PC-3 (cell line): Measurements from ENCODE around the gene SLC25A17. TPM values are rescaled to one million over a fixed set of nuclear protein-coding genes. Genes with fewer than 3 reads are reported as not detected.

Experiments
- ATAC-seq: fragments of 200-7000 bp; cut with Tn5 transposase; 2 replicates; pipeline ENCODE4 v1.9.1; 2020; ENCODE audit warnings: mild to moderate bottlenecking, moderate library complexity
- BruUV-seq: library from RNA; stranded (reverse); fragments of 400-500 nt; replicated peaks from 2 replicates; lab custom pipeline; 2021; lab: Mats Ljungman, UMichigan
- CTCF ChIA-PET: fragments of 300-600 bp; sonication (Branson Sonifier 250); formaldehyde crosslinking; loops from one replicate; lab custom pipeline; 2022; ENCODE audit warnings: antibody characterized with exemption; lab: Charles Lee
- POLR2A ChIA-PET: fragments of 300-600 bp; sonication (Branson Sonifier 250); formaldehyde crosslinking; loops from one replicate; lab custom pipeline; 2022; ENCODE audit warnings: antibody characterized with exemption; ENCODE audit not compliant: unreplicated experiment; lab: Charles Lee
- DNase-seq: peaks from one replicate; pipeline ENCODE4 v3.0.0-alpha.2; 2015
- H2AFZ ChIP-seq: fragments of 300-600 bp; sonication (generic); 2 replicates; pipeline ENCODE4 v1.6.0; 2016; ENCODE audit warnings: antibody characterized with exemption, low read length
- H3F3A ChIP-seq: fragments of 300-600 bp; sonication (generic); one replicate; pipeline ENCODE4 v1.6.0; 2017; ENCODE audit warnings: antibody characterized with exemption, low read length, control low read depth, mild to moderate bottlenecking; ENCODE audit not compliant: unreplicated experiment
- H3K27ac ChIP-seq: fragments of 300-600 bp; sonication (generic); 2 replicates; pipeline ENCODE4 v1.5.1; 2016; ENCODE audit warnings: mild to moderate bottlenecking, low read length
- H3K27me3 ChIP-seq: fragments of 300-600 bp; sonication (generic); 2 replicates; pipeline ENCODE4 v1.6.1; 2016; ENCODE audit warnings: low read length, mixed read lengths
- H3K36me3 ChIP-seq: fragments of 300-600 bp; sonication (generic); 2 replicates; pipeline ENCODE4 v1.6.1; 2016; ENCODE audit warnings: low read depth, mixed run types, low read length, mixed read lengths
- H3K4me1 ChIP-seq: fragments of 300-600 bp; sonication (generic); 2 replicates; pipeline ENCODE4 v1.5.1; 2016; ENCODE audit warnings: low read length; ENCODE audit not compliant: insufficient read depth
- H3K4me2 ChIP-seq: fragments of 300-600 bp; sonication (generic); 2 replicates; pipeline ENCODE4 v1.6.0; 2016; ENCODE audit warnings: low read length
- H3K4me3 ChIP-seq: fragments of 300-600 bp; sonication (generic); 2 replicates; pipeline ENCODE4 v1.5.1; 2016; ENCODE audit warnings: mild to moderate bottlenecking, low read length, mixed read lengths
- H3K79me2 ChIP-seq: fragments of 300-600 bp; sonication (generic); 2 replicates; pipeline ENCODE4 v1.6.1; 2017; ENCODE audit warnings: low read length, mixed read lengths
- H3K9ac ChIP-seq: fragments of 300-600 bp; sonication (generic); 2 replicates; pipeline ENCODE4 v1.6.0; 2016; ENCODE audit warnings: mild to moderate bottlenecking, low read length
- H3K9me2 ChIP-seq: fragments of 300-600 bp; sonication (generic); replicated peaks from 2 replicates; pipeline ENCODE4 v1.6.1; 2016; ENCODE audit warnings: mixed run types, low read length, mixed read lengths
- H3K9me3 ChIP-seq: fragments of 300-600 bp; sonication (generic); 2 replicates; pipeline ENCODE4 v1.6.1; 2016; ENCODE audit warnings: low read length, mixed read lengths
- H4K20me1 ChIP-seq: fragments of 300-600 bp; sonication (generic); 2 replicates; pipeline ENCODE4 v1.6.1; 2016; ENCODE audit warnings: low read length, mixed read lengths
- CTCF ChIP-seq: fragments of 300-600 bp; sonication (generic); conservative IDR thresholded peaks from 2 replicates; pipeline ENCODE4 v1.5.1; 2017; ENCODE audit warnings: antibody characterized with exemption, low read depth, mild to moderate bottlenecking, low read length
- EZH2 ChIP-seq: fragments of 300-600 bp; sonication (generic); IDR thresholded peaks from one replicate; pipeline ENCODE4 v1.6.1; 2017; ENCODE audit warnings: antibody characterized with exemption, mild to moderate bottlenecking, low read length; ENCODE audit not compliant: unreplicated experiment
- EZH2phosphoT487 ChIP-seq: fragments of 300-600 bp; sonication (generic); IDR thresholded peaks from 2 replicates; pipeline ENCODE4 v1.6.1; 2018; ENCODE audit warnings: mild to moderate bottlenecking, antibody characterized with exemption, low read length, borderline replicate concordance
- intact Hi-C: fragments of 100-400 bp; cut with micrococcal nuclease; formaldehyde crosslinking; loops from 2 replicates; pipeline ENCODE4 v1.9.0; 2023
- total RNA-seq: library from RNA; depleted of rRNA; stranded (reverse); fragments of >200 nt; gene quantifications from 2 replicates; pipeline ENCODE4 v1.2.3, GENCODE V29; 2014

Gene SLC25A17
- total RNA-seq, 1 experiment from 2014 or later, result 18.3 TPM

- H3K36me3 ChIP-seq, result peaks cover 17% of the 10 kb centered on the region
Observed at GRCh38 chr22:40823426-40823825, 4.3 kb upstream of the SLC25A17 start.

GRCh38 chr22:40819599-40820140 is 524 bp upstream of the SLC25A17 start:
- peak overlapping the region; percentile 98 for H3K4me2 ChIP-seq
- H3K9me3 ChIP-seq, result no peaks in the 10 kb centered on the region
- peak overlapping the region; percentile 93 for H3K9ac ChIP-seq
- H3K4me3 ChIP-seq, result peak overlapping the region; percentile 94
- H3K4me1 ChIP-seq, result peaks cover 21% of the 10 kb centered on the region
- H3K36me3 ChIP-seq, result peaks cover 8% of the 10 kb centered on the region; the same call in 1 of the 2 replicates
- DNase-seq (peak; percentile 23), ATAC-seq (peak; percentile 13; the same call in 1 of the 2 replicates)
- intact Hi-C loops, result no loop called here
- POLR2A ChIA-PET, result interaction anchor here (1.0 kb wide), 1 partner anchor 131 kb away, joined by 4 read pairs; the partner anchor contains the start of gene RBX1
- TF ChIP-seq EZH2 (no peak), CTCF (no peak), EZH2phosphoT487 (no peak)
- BruUV-seq, result TSS peak; percentile 69
- H3K9me2 ChIP-seq, result no peaks in the 10 kb centered on the region
- H4K20me1 ChIP-seq, result no peaks in the 10 kb centered on the region
- H3K27me3 ChIP-seq, result no peaks in the 10 kb centered on the region
- H3K79me2 ChIP-seq, result peaks cover 40% of the 10 kb centered on the region
- H3K27ac ChIP-seq, result peak overlapping the region; percentile 36; the same call in 1 of the 2 replicates
- CTCF ChIA-PET, result no interaction called here
- peak overlapping the region; percentile 98 for H2AFZ ChIP-seq
- peaks cover 4% of the 10 kb centered on the region for H3F3A ChIP-seq

More at GRCh38 chr22:40823426-40823825, 4.3 kb upstream of the SLC25A17 start:
- CTCF ChIA-PET, result no interaction called here
- Histone ChIP-seq H2AFZ (no peak overlapping the region), H4K20me1 (no peaks in the 10 kb centered on the region), H3K27me3 (no peaks in the 10 kb centered on the region), H3K4me3 (no peak overlapping the region), H3K27ac (no peak overlapping the region), H3K79me2 (peaks cover 7% of the 10 kb centered on the region), H3F3A (peaks cover 4% of the 10 kb centered on the region), H3K4me2 (no peak overlapping the region), H3K4me1 (peaks cover 9% of the 10 kb centered on the region), H3K9me3 (no peaks in the 10 kb centered on the region), H3K9me2 (no peaks in the 10 kb centered on the region), H3K9ac (no peak overlapping the region)
- ATAC-seq (no peak), DNase-seq (no peak)
- intact Hi-C loops, result no loop called here
- no TSS peak for BruUV-seq
- TF ChIP-seq EZH2 (no peak), EZH2phosphoT487 (no peak), CTCF (no peak)
- POLR2A ChIA-PET, result no interaction called here

GRCh38 chr22:40818192-40818746 is 877 bp downstream of the SLC25A17 start:
- Histone ChIP-seq H3K9me2 (no peaks in the 10 kb centered on the region), H3K4me3 (peak overlapping the region; percentile 94), H3K36me3 (peaks cover under 1% of the 10 kb centered on the region; the same call in 1 of the 2 replicates), H3K27ac (no peak overlapping the region), H3K27me3 (no peaks in the 10 kb centered on the region), H2AFZ (peak overlapping the region; percentile 98), H3K79me2 (peaks cover 52% of the 10 kb centered on the region), H3K4me2 (peak overlapping the region; percentile 96), H3K9ac (peak overlapping the region; percentile 93), H3K9me3 (no peaks in the 10 kb centered on the region), H3K4me1 (peaks cover 21% of the 10 kb centered on the region), H3F3A (peaks cover 4% of the 10 kb centered on the region), H4K20me1 (no peaks in the 10 kb centered on the region)
- ChIA-PET POLR2A (no interaction called here), CTCF (no interaction called here)
- ATAC-seq (no peak), DNase-seq (peak; percentile 3)
- BruUV-seq, result no TSS peak
- TF ChIP-seq EZH2 (no peak), EZH2phosphoT487 (no peak), CTCF (no peak)
- intact Hi-C loops, result no loop called here
